ENCODE data around the gene SPINK14. TPM values are rescaled to one million over a fixed set of nuclear protein-coding genes. Genes with fewer than 3 reads are reported as not detected.

SPINK14 gene, protein sequence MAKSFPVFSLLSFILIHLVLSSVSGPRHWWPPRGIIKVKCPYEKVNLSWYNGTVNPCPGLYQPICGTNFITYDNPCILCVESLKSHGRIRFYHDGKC
- total RNA-seq (ENCODE audit: low replicate concordance), result not detected in 2 replicates

DNA sequence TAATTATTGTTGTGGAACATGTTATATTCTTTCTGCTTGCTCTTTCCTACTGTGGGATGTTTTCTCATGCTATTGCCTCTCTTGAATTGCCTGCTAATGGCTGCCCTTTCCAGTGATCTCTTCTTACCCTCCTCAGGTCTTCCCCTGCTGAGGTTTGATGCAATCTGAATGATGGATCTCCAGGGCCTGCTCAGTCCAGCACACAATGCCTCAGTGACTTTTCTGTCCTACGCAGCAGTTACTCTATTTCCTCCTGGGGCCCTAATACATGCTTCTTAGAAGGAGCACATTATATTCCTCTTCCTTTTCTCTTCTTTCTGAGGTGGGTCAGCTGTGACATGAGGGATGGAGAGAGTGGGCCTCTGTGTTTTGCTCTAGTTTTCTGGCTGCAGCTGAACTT is at the start of gene SPINK14:
Gene SPINK14, plus strand, starts transcription at position 301 of the 400 bp plus-strand sequence. CDS start 1,187 bp downstream, outside the sequence.

DNA sequence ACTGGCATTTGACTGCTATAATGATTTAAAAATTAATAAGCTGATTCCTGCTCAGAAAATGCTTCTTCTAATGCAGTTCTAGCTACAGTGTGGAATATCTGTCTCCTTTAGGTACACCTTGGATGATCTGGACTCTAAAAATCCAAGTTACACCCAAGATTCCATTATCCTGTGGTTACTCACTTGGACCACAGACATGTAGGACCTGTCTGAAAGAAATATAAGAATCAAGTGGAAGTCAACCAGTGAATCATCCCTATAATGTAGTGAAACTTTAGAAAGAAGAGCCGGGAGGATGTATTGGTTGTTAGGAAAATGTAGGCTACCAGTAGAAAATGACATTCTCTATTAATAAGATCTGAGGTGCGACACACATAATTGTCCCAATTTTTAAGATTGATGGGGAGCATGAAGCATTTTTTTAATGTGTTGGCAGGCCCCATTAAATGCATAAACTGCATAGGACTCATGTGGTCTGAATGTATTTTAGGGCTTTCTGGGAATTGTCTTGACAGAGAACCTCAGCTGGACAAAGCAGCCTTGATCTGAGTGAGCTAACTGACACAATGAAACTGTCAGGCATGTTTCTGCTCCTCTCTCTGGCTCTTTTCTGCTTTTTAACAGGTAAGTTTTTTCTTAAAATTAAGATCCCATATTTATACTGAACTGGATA is 34.3 kb downstream of the SPINK14 start, which contains the start of gene SPINK6:
Gene SPINK6, plus strand, starts transcription at position 512 of the 673 bp plus-strand sequence. Its CDS starts 55 bp downstream, at position 567.

Other genes starting within 250 kb of the SPINK14 start
- gene SPINK5, start 104.6 kb upstream of the SPINK14 start, total RNA-seq (ENCODE audit: low replicate concordance), result not detected in 2 replicates
- not detected in 2 replicates for gene SPINK6, start 34.5 kb downstream of the SPINK14 start, total RNA-seq (ENCODE audit: low replicate concordance)
- not detected in 2 replicates for gene MARCOL, start 70.0 kb downstream of the SPINK14 start, total RNA-seq (ENCODE audit: low replicate concordance)
- gene SPINK13, start 100.2 kb downstream of the SPINK14 start, total RNA-seq (ENCODE audit: low replicate concordance), result not detected in 2 replicates
- not detected in 2 replicates for gene SPINK7, start 143.9 kb downstream of the SPINK14 start, total RNA-seq (ENCODE audit: low replicate concordance)
- not detected in 2 replicates for gene SPINK9, start 167.0 kb downstream of the SPINK14 start, total RNA-seq (ENCODE audit: low replicate concordance)
- gene FBXO38, start 215.4 kb downstream of the SPINK14 start, total RNA-seq (ENCODE audit: low replicate concordance), result 36.0 and 43.9 TPM in 2 replicates

All from smooth muscle cell of the coronary artery (primary cell).